ENCODE data around the gene RIOK1. TPM values are rescaled to one million over a fixed set of nuclear protein-coding genes. Genes with fewer than 3 reads are reported as not detected.
A peak's percentile ranks its signal among the peaks of the same experiment; 100 is the strongest.

RIOK1 gene
- total and polyA plus RNA-seq, 2 of the 8 experiments (the other 6 are each of a cell fraction or from before 2014, with no cell fraction given) = 11.8 to 26.9 TPM

GRCh38 chr6:7432391-7433120 lies 42.9 kb downstream of the RIOK1 start:
- no peak overlapping the region for H2BK120ac ChIP-seq (replicated peaks; ENCODE audit: low read depth, low read length)
- peak overlapping the region; percentile 18 to 43; a peak in 1 of 4 replicates for H3K4me2 ChIP-seq (ENCODE audit: insufficient read depth in 1 of 2, low read depth in 2 of 2, low read length in 2 of 2)
- H2AFZ ChIP-seq (ENCODE audit: low read length) = peak overlapping the region; percentile 91; the same call in 1 of the 2 replicates

More at GRCh38 chr6:7432391-7433120, 42.9 kb downstream of the RIOK1 start:
- Histone ChIP-seq H3K9ac (replicated peaks in 1 of 4; ENCODE audit: extremely low read depth in 1 of 4, low read depth in 3 of 4, low read length in 3 of 4) (no peak overlapping the region), H3K79me1 (ENCODE audit: low read depth, low read length) (no peaks in the 10 kb centered on the region), H3K18ac (ENCODE audit: extremely low read depth, low read length) (0 out of 2 replicates have a peak overlapping the region, but pooled peaks have one; percentile 32), H2BK5ac (ENCODE audit: low read depth, low read length) (no peak overlapping the region), H3K36me3 (ENCODE audit: control insufficient read depth in 2 of 4, insufficient read depth in 4 of 4, low read length in 3 of 4) (no peaks in the 10 kb centered on the region), H2AK5ac (ENCODE audit: low read depth, low read length) (no peak overlapping the region), H3K23me2 (ENCODE audit: low read depth, low read length) (no peaks in the 10 kb centered on the region), H3K56ac (replicated peaks; ENCODE audit: insufficient read length, low read depth, low read length) (no peak overlapping the region), H3K27ac (ENCODE audit: low read depth, low read length) (no peak overlapping the region), H3K14ac (ENCODE audit: insufficient read length) (no peak overlapping the region), H4K8ac (ENCODE audit: extremely low read depth, insufficient read depth, low read length) (no peak overlapping the region), H3K4me1 (replicated peaks in 1 of 4; ENCODE audit: control insufficient read depth in 3 of 4, insufficient read depth in 4 of 4, low read length in 3 of 4) (peaks cover 0 to 9% (median 2%) of the 10 kb centered on the region in 4 experiments; a peak in 2 of 7 replicates), H4K20me1 (replicated peaks in 1 of 2; ENCODE audit: control insufficient read depth in 1 of 2, insufficient read depth in 2 of 2, low read length in 2 of 2) (no peaks in the 10 kb centered on the region), H4K91ac (replicated peaks; ENCODE audit: insufficient read length, low read length) (peak overlapping the region; percentile 61), H2BK12ac (ENCODE audit: low read depth, low read length) (no peak overlapping the region; the same call in 1 of the 2 replicates), H4K5ac (ENCODE audit: insufficient read length, low read depth, low read length) (no peak overlapping the region), H3K4ac (replicated peaks; ENCODE audit: insufficient read length, low read depth, low read length) (peak overlapping the region; percentile 41), H3K9me3 (ENCODE audit: insufficient read depth in 2 of 2, low read depth in 1 of 2, low read length in 1 of 2) (no peaks in the 10 kb centered on the region), H2BK15ac (ENCODE audit: low read length) (no peak overlapping the region; the same call in 1 of the 2 replicates), H3K23ac (ENCODE audit: insufficient read length) (no peak overlapping the region), H3K79me2 (ENCODE audit: control insufficient read depth in 1 of 2, insufficient read depth in 2 of 2, low read length in 2 of 2) (no peaks in the 10 kb centered on the region), H3K27me3 (replicated peaks in 1 of 4; ENCODE audit: control insufficient read depth in 3 of 4, extremely low read depth in 1 of 4, insufficient read depth in 3 of 4, low read length in 3 of 4) (no peaks in the 10 kb centered on the region), H3K4me3 (ENCODE audit: extremely low read depth in 1 of 4, insufficient read depth in 2 of 4, low read depth in 3 of 4, low read length in 4 of 4) (no peak overlapping the region), H2BK20ac (ENCODE audit: low read length) (no peak overlapping the region)
- ChIA-PET POLR2A (ENCODE audit: partially characterized antibody) (interaction anchor here (0.9 kb wide), 1 partner anchor 10 kb away, joined by 3 read pairs; no protein-coding TSS in a partner anchor), CTCF (ENCODE audit: partially characterized antibody) (interaction anchor here (2.1 kb wide), 1 partner anchor 182 kb away, joined by 6 read pairs; no protein-coding TSS in a partner anchor)
- WGBS, 2 experiments (ENCODE audit: extremely low coverage in 1 of 2, insufficient coverage in 1 of 2, insufficient read length in 1 of 2, insufficient replicate concordance in 2 of 2, low coverage in 1 of 2, low lambda C conversion rate in 2 of 2, missing lambda C conversion rate in 1 of 2) = 90% methylated on average over 16 of the region's 16 CpGs; no CpG with 5 or more reads in 1 of the 2 experiments
- FAIRE-seq = no peak
- no peak for DNase-seq (ENCODE audit: low read depth in 1 of 2, low spot score in 2 of 2)
- TF ChIP-seq CREB1 (IDR thresholded peaks at IDR 0.05) = no peak
- peak; percentile 43 for TF ChIP-seq MAX (IDR thresholded peaks at IDR 0.05)

Measured in H1 (cell line).